ENCODE measurements around the gene MED22. TPM values are rescaled to one million over a fixed set of nuclear protein-coding genes. Genes with fewer than 3 reads are reported as not detected.

The MED22 gene
- total and polyA plus RNA-seq, 2 experiments from 2014 or later: 20.9 to 85.7 TPM

GRCh38 chr9:133341369-133342068 lies 6.4 kb downstream of the MED22 start:
- Mint-ChIP-seq H3K36me3 (ENCODE audit: low read depth) (peaks cover 76% of the 10 kb centered on the region), H3K4me1 (peaks cover 7% of the 10 kb centered on the region), H3K27ac (no peak overlapping the region), H3K4me3 (no peak overlapping the region), H3K27me3 (ENCODE audit: insufficient read depth, low read depth, poor library complexity) (peaks cover 6% of the 10 kb centered on the region), H3K9me3 (no peaks in the 10 kb centered on the region)
- H3K79me2 ChIP-seq (replicated peaks; ENCODE audit: insufficient read depth): peaks cover 14% of the 10 kb centered on the region
- no peaks in the 10 kb centered on the region for H3K9me2 ChIP-seq (ENCODE audit: insufficient read depth)
- H2AFZ ChIP-seq: no peak overlapping the region
- DNase-seq (ENCODE audit: low spot score): no peak
- ATAC-seq: no peak
- peaks cover 22% of the 10 kb centered on the region for H4K20me1 ChIP-seq (replicated peaks; ENCODE audit: insufficient read depth)
- peaks cover 33% of the 10 kb centered on the region; the same call in 1 of the 2 replicates for H3F3A ChIP-seq (replicated peaks; ENCODE audit: low read depth)
- H3K27ac ChIP-seq (ENCODE audit: low read depth): no peak overlapping the region
- TF ChIP-seq CTCF (conservative IDR thresholded peaks at IDR 0.05; ENCODE audit: low read depth in 2 of 2): no peak
- TF ChIP-seq REST (IDR thresholded peaks at IDR 0.05; ENCODE audit: unreplicated experiment): no peak
- no peak for TF ChIP-seq POLR2AphosphoS5 (IDR thresholded peaks at IDR 0.05; ENCODE audit: low read depth)
- no peak for TF ChIP-seq ETS1 (IDR thresholded peaks at IDR 0.05)
- TF ChIP-seq EZH2phosphoT487 (IDR thresholded peaks at IDR 0.05; ENCODE audit: unreplicated experiment): no peak
- TF ChIP-seq CREB1 (CRISPR knock-in tag; IDR thresholded peaks at IDR 0.05; ENCODE audit: low read depth): no peak
- TF ChIP-seq ZNF114 (CRISPR knock-in tag; IDR thresholded peaks at IDR 0.05): no peak
- TF ChIP-seq STAT1 (IDR thresholded peaks at IDR 0.05; ENCODE audit: unreplicated experiment): no peak
- TF ChIP-seq ZNF462 (CRISPR knock-in tag; IDR thresholded peaks at IDR 0.05): no peak
- no peak for TF ChIP-seq EZH2 (IDR thresholded peaks at IDR 0.05; ENCODE audit: low read depth, unreplicated experiment)
- TF ChIP-seq NANOG (IDR thresholded peaks at IDR 0.05; ENCODE audit: borderline replicate concordance): no peak
- H3K4me2 ChIP-seq: no peak overlapping the region
- no peak overlapping the region for H3K4me3 ChIP-seq
- H3K4me1 ChIP-seq (ENCODE audit: insufficient read depth): peaks cover 3% of the 10 kb centered on the region
- no peaks in the 10 kb centered on the region for H3K27me3 ChIP-seq (ENCODE audit: insufficient read depth)
- H3K36me3 ChIP-seq (ENCODE audit: insufficient read depth): peaks cover 21% of the 10 kb centered on the region
